ENCODE results near the gene PRKAR1B.

PRKAR1B gene

GRCh38 chr7:521221-522070 lies 205.6 kb downstream of the PRKAR1B start:
- DNase-seq (ENCODE audit: low read depth) = no peak

DNA sequence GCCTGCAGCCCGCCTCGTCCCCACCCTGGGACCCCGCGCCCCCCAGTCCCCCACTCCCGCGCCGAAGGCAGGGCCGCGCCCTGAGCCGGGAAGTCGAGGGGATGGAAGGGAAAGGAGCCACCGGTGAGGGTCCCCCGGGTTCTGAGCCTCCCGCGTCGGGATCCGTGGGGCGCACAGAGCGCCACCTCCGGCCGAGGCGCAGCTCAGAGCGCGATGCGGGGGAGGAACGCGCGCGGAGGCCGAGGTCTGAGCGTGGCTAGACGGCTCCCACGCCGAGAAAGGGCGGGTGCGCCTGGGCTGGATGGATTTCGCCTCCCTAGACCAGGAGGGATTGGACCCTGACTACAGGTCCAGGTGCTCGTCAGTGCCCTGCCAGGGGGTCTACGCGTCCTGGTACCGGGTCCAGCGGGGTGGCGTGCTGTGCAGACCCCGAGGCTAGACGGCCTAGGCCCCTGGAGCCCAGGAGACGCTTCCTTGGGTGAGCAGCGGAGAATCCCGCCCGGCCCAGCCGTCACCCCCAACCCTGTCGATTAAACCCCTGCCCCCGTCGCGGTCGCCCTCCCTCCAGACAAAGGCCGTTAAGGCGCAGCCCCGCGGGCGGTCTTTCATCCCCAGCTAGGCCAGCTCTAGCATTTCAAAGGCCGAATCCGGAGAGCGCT lies 206.4 kb downstream of the PRKAR1B start:
- no peak for DNase-seq (ENCODE audit: low read depth)

DNA sequence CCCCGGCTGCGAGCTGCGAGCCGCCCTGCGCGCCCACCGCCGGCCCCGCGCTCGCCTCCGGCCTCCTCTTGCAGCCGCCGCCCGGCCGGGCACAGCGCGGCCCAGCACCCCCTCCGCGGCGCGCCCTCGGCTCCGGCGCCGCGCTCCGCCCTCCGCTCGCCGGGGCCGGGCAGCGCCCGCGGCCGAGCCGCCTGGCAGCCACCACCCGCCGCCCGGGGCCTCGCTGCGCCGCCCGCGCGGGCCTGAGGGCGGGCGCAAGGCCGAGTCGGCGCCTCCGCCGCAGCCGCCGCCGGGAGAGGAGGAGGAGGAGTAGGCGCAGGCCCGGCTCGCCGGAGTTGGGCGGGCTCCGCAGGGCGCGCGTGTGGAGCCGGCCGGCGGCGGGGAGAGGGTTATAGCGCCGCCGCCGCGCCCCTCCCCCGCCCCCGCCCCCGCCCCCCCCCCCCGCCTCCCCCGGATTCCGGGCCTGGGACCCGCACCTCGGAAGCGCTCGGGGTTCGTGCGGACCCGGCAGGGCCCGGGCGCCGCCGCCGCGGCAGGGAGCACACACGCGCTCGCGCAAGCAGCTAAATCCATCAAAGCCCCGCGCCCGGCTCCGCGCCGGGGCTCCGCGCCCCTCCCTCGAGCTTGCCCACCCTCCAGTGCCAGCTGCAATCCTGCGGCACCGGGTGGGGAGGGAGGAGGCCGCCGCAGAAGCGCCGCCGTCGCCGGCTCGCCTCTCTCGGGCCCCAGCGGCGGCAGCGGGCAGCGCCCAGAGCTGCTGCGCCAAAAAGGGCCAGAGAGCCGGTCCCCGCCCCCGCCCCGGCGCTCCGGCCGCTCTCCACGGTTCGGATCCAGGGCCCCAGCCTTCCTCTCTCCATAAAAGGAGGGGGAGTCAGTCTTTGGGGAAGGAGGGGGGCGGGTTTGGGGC lies 207.3 kb downstream of the PRKAR1B start, which contains the start of gene PDGFA:
Gene PDGFA, minus strand, starts transcription at position 363 of the 907 bp plus-strand sequence. CDS start 845 bp downstream, outside the sequence.
- DNase-seq (ENCODE audit: low read depth) = no peak

- DNase-seq (ENCODE audit: low read depth) = no peak
Measured at GRCh38 chr7:518630-519483, 208.2 kb downstream of the PRKAR1B start.

GRCh38 chr7:517774-518629 lies 209.1 kb downstream of the PRKAR1B start:
- DNase-seq (ENCODE audit: low read depth) = no peak

- DNase-seq (ENCODE audit: low read depth) = no peak
Measured at GRCh38 chr7:516606-517456, 210.2 kb downstream of the PRKAR1B start.

- DNase-seq (ENCODE audit: low read depth) = no peak
Measured at GRCh38 chr7:516216-516605, 210.9 kb downstream of the PRKAR1B start.

- no peak for DNase-seq (ENCODE audit: low read depth)
Measured at GRCh38 chr7:515628-516027, 211.5 kb downstream of the PRKAR1B start.

DNA sequence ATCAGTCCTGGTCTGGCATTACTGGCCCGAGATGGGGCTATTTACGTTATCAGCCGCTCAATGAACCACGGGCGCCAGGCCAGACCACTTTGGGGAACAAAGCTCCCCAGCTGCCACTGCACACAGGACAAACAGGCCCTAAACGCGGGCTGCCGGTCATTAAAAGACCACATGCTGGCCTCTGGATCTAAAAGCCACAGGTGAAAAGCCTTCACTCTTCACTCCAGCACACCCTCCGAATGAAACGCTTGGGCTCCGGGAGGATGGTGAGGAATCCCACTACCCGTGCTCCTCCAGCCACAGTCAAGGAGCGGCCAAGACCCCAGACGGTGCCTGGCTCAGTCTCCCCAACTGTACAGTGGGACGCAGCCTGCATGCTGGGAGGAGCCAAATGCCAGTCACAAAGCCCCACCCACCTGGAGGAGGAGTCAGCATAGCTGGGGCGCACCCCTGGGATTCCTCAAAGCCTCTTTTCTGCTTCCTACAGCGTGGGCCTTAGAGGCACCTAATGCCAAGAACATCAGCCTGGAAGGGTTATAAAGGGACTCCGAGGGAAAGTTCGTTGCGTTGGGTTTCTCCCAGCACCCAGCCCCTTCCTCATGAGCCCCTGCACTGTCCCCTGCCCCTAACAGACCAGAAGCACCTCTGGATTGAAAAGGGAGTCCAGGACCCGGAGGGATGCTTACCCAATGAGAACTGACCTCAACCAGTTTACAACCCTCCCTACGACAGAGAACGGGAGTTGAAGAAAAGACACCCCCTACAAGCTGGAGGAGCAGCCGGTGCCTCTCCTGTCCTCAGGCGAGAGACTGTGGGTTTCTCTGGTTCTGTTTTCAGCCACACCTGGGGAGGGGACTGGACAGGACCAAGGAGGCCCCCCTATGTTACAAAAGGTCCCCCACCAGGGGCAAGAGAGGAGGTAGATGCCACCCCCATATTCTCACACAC lies 212.2 kb downstream of the PRKAR1B start:
- DNase-seq (ENCODE audit: low read depth) = no peak

DNA sequence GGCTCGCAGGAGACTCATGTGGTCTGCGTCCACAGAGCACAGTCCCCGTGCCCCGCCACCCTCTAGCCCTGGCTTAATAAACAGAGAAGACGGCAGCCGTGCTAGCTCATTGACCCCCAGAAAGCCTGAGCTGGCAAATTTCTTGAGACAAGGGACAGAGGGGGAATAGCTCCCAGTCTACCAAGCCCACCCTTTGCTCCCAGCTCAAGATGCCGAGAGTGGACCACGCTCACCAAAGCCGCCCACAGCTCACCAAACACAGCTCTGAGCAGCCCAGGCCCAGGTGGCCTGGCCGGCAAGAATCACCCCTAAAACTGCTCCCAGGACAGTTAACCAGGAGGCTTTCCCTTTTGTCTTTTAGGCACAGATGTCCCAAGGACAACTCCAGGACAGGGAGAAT lies 212.8 kb downstream of the PRKAR1B start:
- no peak for DNase-seq (ENCODE audit: low read depth)

GRCh38 chr7:513521-514166 lies 213.4 kb downstream of the PRKAR1B start:
- no peak for DNase-seq (ENCODE audit: low read depth)

GRCh38 chr7:512541-513311 lies 214.4 kb downstream of the PRKAR1B start:
- DNase-seq (ENCODE audit: low read depth) = no peak

DNA sequence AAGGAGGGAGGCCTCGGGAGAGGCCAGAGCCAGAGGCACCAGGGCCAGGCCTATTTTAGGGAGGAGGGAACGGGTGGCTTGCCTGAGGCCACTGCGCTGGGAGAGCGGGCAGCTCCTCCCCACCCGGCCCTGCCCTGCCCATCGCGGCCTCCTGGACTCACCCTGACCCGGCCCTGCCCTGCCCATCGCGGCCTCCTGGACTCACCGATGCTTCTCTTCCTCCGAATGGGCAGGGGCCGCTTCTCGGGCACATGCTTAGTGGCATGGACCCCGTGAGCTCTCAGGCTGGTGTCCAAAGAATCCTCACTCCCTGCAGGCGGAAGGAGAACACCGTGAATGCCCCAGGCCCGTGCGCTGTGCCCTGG lies 215.0 kb downstream of the PRKAR1B start:
- no peak for DNase-seq (ENCODE audit: low read depth)

DNA sequence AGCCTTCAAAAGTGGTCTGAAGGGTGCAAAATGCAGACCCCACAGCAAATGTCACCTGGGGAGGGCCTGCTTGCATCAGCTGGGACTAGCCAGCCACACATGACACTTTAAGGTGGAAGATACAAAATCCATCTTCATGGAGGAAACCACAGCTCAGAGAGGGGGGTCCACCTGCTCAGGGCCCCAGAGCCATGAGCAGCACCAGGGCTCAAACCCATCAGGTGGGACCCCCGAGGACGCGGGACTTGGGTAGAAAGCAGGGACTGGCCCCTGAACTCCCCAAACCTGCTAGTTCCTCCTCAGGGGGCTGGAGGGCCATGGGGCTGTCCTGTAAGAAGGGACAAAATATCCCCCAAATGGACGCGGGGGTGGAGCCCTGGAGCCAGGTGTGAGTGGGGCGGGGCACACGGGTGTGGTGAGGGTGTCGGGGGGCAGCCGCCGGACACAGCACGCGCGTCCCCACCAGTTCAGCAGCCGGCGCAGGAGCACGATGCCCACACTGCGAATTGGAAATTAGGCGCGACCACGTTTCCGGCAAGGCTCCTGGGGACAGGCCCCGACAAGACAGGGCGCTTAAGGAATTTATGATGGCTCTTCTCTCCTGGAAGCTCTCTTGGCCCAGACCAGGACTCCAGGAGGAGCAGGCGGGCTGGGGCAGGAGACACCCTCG lies 215.5 kb downstream of the PRKAR1B start:
- DNase-seq (ENCODE audit: low read depth) = no peak

DNA sequence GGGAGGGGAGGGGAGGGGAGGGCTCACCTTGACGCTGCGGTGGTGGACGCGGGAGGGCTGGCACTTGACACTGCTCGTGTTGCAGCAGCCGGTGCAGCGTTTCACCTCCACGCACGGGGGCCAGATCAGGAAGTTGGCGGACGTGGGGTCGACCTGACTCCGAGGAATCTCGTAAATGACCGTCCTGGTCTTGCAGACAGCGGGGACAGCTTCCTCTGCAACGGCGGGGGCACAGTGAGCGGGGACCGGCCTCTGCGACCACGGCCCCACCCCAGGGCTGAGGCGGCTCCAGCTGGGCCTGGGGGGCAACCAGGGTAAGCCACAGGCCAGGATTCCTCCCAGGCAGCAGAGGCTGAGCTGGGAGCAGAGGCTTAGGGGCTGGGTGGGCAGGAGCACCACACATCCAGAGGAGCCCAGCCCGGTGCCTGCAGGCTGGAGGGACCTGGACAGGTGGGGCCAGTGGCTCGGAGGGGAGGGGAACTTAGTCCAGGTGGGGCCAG lies 216.2 kb downstream of the PRKAR1B start:
- no peak for DNase-seq (ENCODE audit: low read depth)

DNA sequence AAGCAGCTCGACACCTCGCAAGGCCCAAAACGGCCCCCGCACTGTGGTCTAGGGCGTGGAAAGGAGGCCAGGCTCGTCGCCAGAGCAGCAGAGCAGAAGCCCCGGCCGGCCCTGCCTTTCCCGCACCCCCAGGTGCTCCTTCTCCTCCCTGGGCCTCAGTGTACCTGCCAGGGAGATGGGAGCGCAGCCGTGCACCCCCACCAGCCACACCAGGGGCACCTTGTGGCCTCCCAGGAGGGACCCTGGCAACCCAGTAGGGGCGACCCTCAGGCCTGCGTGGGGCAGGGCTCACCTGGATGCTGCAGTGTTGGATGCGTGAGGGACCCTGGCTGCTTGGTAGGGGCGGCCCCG lies 217.0 kb downstream of the PRKAR1B start:
- DNase-seq (ENCODE audit: low read depth) = no peak
